Fibroblast of lung (primary cell): ENCODE data around the gene TMEM178A. TPM values are rescaled to one million over a fixed set of nuclear protein-coding genes. Genes with fewer than 3 reads are reported as not detected.

Source experiments
- DNase-seq, 2 donors: peaks; one replicate each; pipeline versions ENCODE4 v3.0.0 to v3.0.0-alpha.2; 2010; ENCODE audit warnings: low read depth in 2 of 2
- H2AFZ ChIP-seq: 2 replicates; pipeline ENCODE4 v1.5.1; 2012; ENCODE audit warnings: low read length, control low read depth, inconsistent platforms
- H3K27ac ChIP-seq: 2 replicates; pipeline ENCODE4 v1.5.1; 2011; ENCODE audit warnings: low read length, control low read depth; ENCODE audit not compliant: insufficient read depth
- H3K27me3 ChIP-seq: 2 replicates; pipeline ENCODE4 v1.5.1; 2011; ENCODE audit warnings: mild to moderate bottlenecking, low read length; ENCODE audit not compliant: control insufficient read depth, insufficient read depth
- H3K36me3 ChIP-seq: 2 replicates; pipeline ENCODE4 v1.5.1; 2011; ENCODE audit warnings: low read length; ENCODE audit not compliant: control insufficient read depth, insufficient read depth
- H3K4me1 ChIP-seq: 2 replicates; pipeline ENCODE4 v1.5.1; 2011; ENCODE audit warnings: low read length; ENCODE audit not compliant: control insufficient read depth, insufficient read depth; ENCODE audit errors: extremely low read depth
- H3K4me2 ChIP-seq: 2 replicates; pipeline ENCODE4 v1.5.1; 2011; ENCODE audit warnings: low read length, control low read depth; ENCODE audit not compliant: insufficient read depth; ENCODE audit errors: extremely low read depth
- H3K4me3 ChIP-seq, 4 experiments: fragments of 200-600 bp in 1 of 4; sonication (generic) in 1 of 4; replicated peaks in 1 of 4; 2 replicates each; pipeline ENCODE4 v1.5.1; 2011 to 2016; ENCODE audit warnings: low read length in 4 of 4, low read depth in 3 of 4, mild to moderate bottlenecking in 3 of 4, control low read depth in 2 of 4, inconsistent platforms in 1 of 4, mixed read lengths in 1 of 4; ENCODE audit not compliant: insufficient read depth in 1 of 4; ENCODE audit errors: control extremely low read depth in 1 of 4
- H3K79me2 ChIP-seq: 2 replicates; pipeline ENCODE4 v1.5.1; 2012; ENCODE audit warnings: mild to moderate bottlenecking, low read length, inconsistent platforms; ENCODE audit not compliant: control insufficient read depth, insufficient read depth
- H3K9ac ChIP-seq: 2 replicates; pipeline ENCODE4 v1.5.1; 2011; ENCODE audit warnings: mild to moderate bottlenecking, low read length, control low read depth; ENCODE audit not compliant: insufficient read depth
- H3K9me3 ChIP-seq: 2 replicates; pipeline ENCODE4 v1.5.1; 2012; ENCODE audit warnings: low read depth, low read length; ENCODE audit not compliant: control insufficient read depth, insufficient read depth
- H4K20me1 ChIP-seq: 2 replicates; pipeline ENCODE4 v1.5.1; 2011; ENCODE audit warnings: low read length; ENCODE audit not compliant: control insufficient read depth, insufficient read depth; ENCODE audit errors: extremely low read depth
- EZH2 ChIP-seq: IDR thresholded peaks from 2 replicates; pipeline ENCODE4 v1.5.1; 2012; ENCODE audit warnings: low read length, control low read depth, mild to moderate bottlenecking; ENCODE audit errors: missing control alignments
- polyA plus RNA-seq, 2 donors: library from polyadenylated mRNA; depleted of rRNA in 1 of 2; stranded (reverse) in 1 of 2; unstranded in 1 of 2; fragments of >200 nt; gene quantifications; 2 replicates each; pipeline ENCODE4 v1.2.1, GENCODE V29; 2011 to 2012; ENCODE audit warnings: missing spikeins in 1 of 2
- total RNA-seq: library from RNA; depleted of rRNA; stranded (reverse); fragments of >200 nt; gene quantifications from 2 replicates; pipeline ENCODE4 v1.2.1, GENCODE V29; 2014
- TF ChIP-seq, protein P1 (sequence below), 2 donors: IDR thresholded peaks in 1 of 2; conservative IDR thresholded peaks in 1 of 2; 1 replicate in 1 of 2; 2 replicates in 1 of 2; pipeline ENCODE4 v1.5.1; 2011 to 2012; ENCODE audit warnings: low read length in 2 of 2, control low read depth in 1 of 2, inconsistent platforms in 1 of 2, low read depth in 1 of 2, mild to moderate bottlenecking in 1 of 2

TMEM178A gene
- total and polyA plus RNA-seq, 2 donors (not counting 1 experiment from before 2014, with no cell fraction given): 1.5 to 6.9 TPM

DNA sequence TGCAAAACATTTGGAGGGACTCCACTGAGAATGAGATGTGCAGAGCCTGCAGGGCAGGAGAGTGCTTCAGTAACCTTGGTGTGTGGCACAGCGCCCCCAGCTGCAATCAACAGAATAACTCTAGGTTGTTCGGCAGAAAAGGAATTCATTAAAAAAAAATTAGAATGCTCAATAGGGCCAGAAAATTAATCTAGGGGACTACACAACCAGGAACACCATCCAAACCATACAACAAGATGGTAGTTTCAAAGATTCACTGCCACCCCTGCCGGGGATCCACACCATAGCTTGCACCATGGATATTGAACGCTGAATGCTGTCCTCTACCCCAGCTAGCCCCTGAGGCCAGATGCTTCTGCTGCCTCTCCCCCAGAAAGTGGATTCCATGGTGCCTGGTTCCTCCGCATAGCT is 63.2 kb downstream of the TMEM178A start:
- TF ChIP-seq EZH2: no peak
- TF ChIP-seq, protein P1, sequence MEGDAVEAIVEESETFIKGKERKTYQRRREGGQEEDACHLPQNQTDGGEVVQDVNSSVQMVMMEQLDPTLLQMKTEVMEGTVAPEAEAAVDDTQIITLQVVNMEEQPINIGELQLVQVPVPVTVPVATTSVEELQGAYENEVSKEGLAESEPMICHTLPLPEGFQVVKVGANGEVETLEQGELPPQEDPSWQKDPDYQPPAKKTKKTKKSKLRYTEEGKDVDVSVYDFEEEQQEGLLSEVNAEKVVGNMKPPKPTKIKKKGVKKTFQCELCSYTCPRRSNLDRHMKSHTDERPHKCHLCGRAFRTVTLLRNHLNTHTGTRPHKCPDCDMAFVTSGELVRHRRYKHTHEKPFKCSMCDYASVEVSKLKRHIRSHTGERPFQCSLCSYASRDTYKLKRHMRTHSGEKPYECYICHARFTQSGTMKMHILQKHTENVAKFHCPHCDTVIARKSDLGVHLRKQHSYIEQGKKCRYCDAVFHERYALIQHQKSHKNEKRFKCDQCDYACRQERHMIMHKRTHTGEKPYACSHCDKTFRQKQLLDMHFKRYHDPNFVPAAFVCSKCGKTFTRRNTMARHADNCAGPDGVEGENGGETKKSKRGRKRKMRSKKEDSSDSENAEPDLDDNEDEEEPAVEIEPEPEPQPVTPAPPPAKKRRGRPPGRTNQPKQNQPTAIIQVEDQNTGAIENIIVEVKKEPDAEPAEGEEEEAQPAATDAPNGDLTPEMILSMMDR (conservative IDR thresholded peaks at IDR 0.05 in 1 of 2, IDR thresholded peaks at IDR 0.05 in 1 of 2; ENCODE audit: low read depth in 1 of 2, low read length in 2 of 2): peak; percentile 42 to 81
- no peaks in the 10 kb centered on the region for H3K9me3 ChIP-seq
- H3K27ac ChIP-seq: no peak overlapping the region
- H3K9ac ChIP-seq: no peak overlapping the region
- no peak overlapping the region for H2AFZ ChIP-seq
- no peaks in the 10 kb centered on the region for H3K4me1 ChIP-seq
- no peak overlapping the region for H3K4me2 ChIP-seq
- H3K36me3 ChIP-seq: peaks cover 2% of the 10 kb centered on the region
- H3K4me3 ChIP-seq: no peak overlapping the region
- peak; percentile 42 to 73 for DNase-seq
- no peaks in the 10 kb centered on the region for H3K27me3 ChIP-seq
- no peaks in the 10 kb centered on the region for H3K79me2 ChIP-seq
- no peaks in the 10 kb centered on the region for H4K20me1 ChIP-seq

DNA sequence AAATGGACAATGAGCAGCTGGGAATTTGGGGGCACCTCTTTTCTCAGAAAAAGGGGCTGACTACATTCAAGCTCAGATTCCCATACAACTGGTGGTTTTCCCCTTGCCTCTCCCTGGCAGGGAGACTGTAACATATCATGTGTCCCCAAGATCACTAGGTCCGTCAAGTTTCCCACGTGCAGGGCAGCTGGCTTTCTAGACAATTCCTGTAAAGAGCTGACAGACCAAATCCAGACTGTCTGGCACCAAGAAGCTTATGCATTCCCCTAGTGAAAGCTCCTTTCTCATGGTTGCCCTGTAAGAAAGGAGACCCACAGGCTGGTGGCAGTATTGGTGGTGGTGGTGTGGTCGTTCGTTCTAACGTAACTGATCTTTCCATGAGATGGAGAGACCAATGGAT is 64.6 kb downstream of the TMEM178A start:
- H3K27ac ChIP-seq: no peak overlapping the region
- H3K4me1 ChIP-seq: no peaks in the 10 kb centered on the region
- peaks cover under 1% of the 10 kb centered on the region for H3K79me2 ChIP-seq
- no peak overlapping the region for H2AFZ ChIP-seq
- H3K9ac ChIP-seq: no peak overlapping the region
- TF ChIP-seq, protein P1 (conservative IDR thresholded peaks at IDR 0.05 in 1 of 2, IDR thresholded peaks at IDR 0.05 in 1 of 2; ENCODE audit: low read depth in 1 of 2, low read length in 2 of 2): no peak
- no peak for TF ChIP-seq EZH2
- no peak overlapping the region for H3K4me3 ChIP-seq
- no peak for DNase-seq
- H3K4me2 ChIP-seq: no peak overlapping the region
- no peaks in the 10 kb centered on the region for H3K27me3 ChIP-seq
- H3K9me3 ChIP-seq: no peaks in the 10 kb centered on the region
- H4K20me1 ChIP-seq: no peaks in the 10 kb centered on the region
- peaks cover 2% of the 10 kb centered on the region for H3K36me3 ChIP-seq

DNA sequence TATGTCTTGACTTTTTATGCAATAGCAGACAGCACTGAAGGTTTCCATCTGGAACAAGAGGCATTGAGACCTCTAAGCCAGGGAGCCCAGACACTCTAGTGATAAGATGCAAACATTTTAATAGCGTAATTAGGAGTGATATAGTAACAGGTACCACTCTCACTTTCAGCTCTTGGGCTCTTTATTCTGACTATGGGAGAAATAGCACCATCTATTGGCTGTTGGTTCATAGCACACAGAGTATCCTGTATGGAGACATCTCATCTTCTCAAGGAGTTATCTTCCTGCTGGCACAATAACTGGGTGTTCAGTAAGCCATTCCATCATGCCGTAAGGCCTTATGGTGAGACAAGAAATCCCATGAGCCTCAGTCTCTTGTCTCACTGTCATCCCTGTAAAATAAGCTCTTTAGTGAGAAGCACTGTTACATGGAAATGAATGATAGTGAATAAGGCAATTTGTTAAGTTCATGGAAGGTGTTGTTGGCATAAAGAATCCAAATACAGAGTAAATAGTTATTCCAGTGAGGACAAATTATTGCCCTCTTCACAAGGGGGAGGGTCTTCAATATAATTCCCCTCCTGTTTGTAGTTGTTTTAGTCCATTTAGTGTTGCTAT is 65.1 kb downstream of the TMEM178A start:
- H3K27me3 ChIP-seq: no peaks in the 10 kb centered on the region
- H4K20me1 ChIP-seq: no peaks in the 10 kb centered on the region
- no peak overlapping the region for H3K9ac ChIP-seq
- peaks cover 3% of the 10 kb centered on the region for H3K79me2 ChIP-seq
- TF ChIP-seq, protein P1 (conservative IDR thresholded peaks at IDR 0.05 in 1 of 2, IDR thresholded peaks at IDR 0.05 in 1 of 2; ENCODE audit: low read depth in 1 of 2, low read length in 2 of 2): peak; percentile 32 to 67
- TF ChIP-seq EZH2: no peak
- no peak overlapping the region for H3K4me2 ChIP-seq
- no peak overlapping the region for H2AFZ ChIP-seq
- no peak overlapping the region for H3K27ac ChIP-seq
- peaks cover 2% of the 10 kb centered on the region for H3K36me3 ChIP-seq
- no peaks in the 10 kb centered on the region for H3K9me3 ChIP-seq
- DNase-seq: peak in 1 of 2 donors; percentile 25
- H3K4me1 ChIP-seq: peaks cover 2% of the 10 kb centered on the region
- no peak overlapping the region for H3K4me3 ChIP-seq
